ENCODE data around the gene DPF3. TPM values are rescaled to one million over a fixed set of nuclear protein-coding genes. Genes with fewer than 3 reads are reported as not detected.

DPF3 gene
- total RNA-seq, 3 donors from 2014 or later, result 0.32 to 2.8 (median 1.3) TPM

DNA sequence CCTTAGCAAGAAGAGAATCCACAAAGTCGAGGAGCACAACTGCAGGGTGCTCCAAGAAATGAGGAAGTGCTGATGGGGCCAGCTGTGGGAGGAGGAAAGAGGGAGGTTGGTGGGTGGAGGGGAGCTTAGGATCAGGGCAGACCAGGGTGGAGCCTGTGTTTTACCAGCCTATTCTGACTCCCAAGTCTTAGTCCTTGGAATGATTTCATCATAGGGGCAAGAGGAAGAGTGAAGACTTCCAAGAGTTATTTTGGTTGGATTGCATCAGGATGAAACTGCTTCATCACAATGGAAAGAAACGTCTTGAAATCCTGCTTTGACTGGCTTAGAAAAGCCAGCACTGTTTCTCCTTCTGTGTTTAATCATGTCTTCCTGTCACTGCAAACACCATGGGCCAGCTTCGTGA lies 194.0 kb downstream of the DPF3 start:
- no peak overlapping the region for H3K27ac ChIP-seq
- no peak overlapping the region for H3K4me3 ChIP-seq
- H3K4me1 ChIP-seq, result no peaks in the 10 kb centered on the region
- no peaks in the 10 kb centered on the region for H3K36me3 ChIP-seq
- no peaks in the 10 kb centered on the region for H3K9me3 ChIP-seq
- TF ChIP-seq, protein P1, sequence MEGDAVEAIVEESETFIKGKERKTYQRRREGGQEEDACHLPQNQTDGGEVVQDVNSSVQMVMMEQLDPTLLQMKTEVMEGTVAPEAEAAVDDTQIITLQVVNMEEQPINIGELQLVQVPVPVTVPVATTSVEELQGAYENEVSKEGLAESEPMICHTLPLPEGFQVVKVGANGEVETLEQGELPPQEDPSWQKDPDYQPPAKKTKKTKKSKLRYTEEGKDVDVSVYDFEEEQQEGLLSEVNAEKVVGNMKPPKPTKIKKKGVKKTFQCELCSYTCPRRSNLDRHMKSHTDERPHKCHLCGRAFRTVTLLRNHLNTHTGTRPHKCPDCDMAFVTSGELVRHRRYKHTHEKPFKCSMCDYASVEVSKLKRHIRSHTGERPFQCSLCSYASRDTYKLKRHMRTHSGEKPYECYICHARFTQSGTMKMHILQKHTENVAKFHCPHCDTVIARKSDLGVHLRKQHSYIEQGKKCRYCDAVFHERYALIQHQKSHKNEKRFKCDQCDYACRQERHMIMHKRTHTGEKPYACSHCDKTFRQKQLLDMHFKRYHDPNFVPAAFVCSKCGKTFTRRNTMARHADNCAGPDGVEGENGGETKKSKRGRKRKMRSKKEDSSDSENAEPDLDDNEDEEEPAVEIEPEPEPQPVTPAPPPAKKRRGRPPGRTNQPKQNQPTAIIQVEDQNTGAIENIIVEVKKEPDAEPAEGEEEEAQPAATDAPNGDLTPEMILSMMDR (IDR thresholded peaks at IDR 0.05), result no peak
- TF ChIP-seq POLR2AphosphoS5 (IDR thresholded peaks at IDR 0.05) (no peak), POLR2A (IDR thresholded peaks at IDR 0.05) (no peak)
- no peaks in the 10 kb centered on the region for H3K27me3 ChIP-seq
- intact Hi-C loops (cut with DNase I; ENCODE audit: low total_unique reads), result no loop called here
- no peak for DNase-seq (ENCODE audit: low spot score in 2 of 2)

DNA sequence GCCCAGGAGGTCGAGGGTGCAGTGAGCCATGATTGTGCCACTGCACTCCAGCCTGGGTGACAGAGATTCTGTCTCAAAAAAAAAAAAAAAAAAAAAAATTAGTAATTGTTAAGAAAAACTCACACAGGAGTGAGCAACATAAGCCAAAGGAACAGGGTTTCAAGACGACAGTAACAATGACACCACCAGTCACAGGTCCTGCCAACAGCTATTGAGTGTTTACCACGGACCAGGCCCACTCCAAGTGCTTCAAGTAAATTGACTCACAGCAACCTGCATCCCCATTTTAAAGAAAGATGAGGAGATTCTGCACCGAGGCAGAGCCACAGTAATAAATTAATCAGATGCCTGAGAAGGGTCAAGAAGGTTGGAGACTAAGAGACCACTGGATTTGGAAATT lies 194.5 kb downstream of the DPF3 start:
- Histone ChIP-seq H3K27me3 (no peaks in the 10 kb centered on the region), H3K4me3 (no peak overlapping the region), H3K36me3 (no peaks in the 10 kb centered on the region), H3K4me1 (no peaks in the 10 kb centered on the region), H3K9me3 (no peaks in the 10 kb centered on the region), H3K27ac (no peak overlapping the region)
- intact Hi-C loops (cut with DNase I; ENCODE audit: low total_unique reads), result no loop called here
- TF ChIP-seq POLR2A (IDR thresholded peaks at IDR 0.05) (no peak), POLR2AphosphoS5 (IDR thresholded peaks at IDR 0.05) (no peak)
- TF ChIP-seq, protein P1 (IDR thresholded peaks at IDR 0.05), result no peak
- DNase-seq (ENCODE audit: low spot score in 2 of 2), result no peak

DNA sequence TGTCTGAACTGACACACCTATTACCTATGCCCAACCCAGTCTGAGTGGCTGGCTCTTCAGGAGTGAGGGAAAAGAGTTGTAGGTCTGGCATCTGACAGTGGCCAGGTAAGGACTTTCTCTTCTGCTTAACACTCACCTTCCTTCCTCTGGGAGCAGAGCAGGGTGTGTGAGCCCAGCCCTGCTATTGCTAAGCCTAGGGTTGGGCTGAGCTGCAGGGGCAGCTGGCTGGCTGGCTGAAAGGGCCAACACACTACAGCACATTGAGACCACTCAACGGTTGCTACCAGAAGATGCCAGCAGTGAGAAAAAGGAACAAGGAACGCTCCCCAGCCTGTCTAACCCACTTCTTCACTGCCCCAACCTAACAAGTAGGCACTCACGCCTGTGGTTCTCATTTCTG lies 201.2 kb downstream of the DPF3 start:
- intact Hi-C loops (cut with DNase I; ENCODE audit: low total_unique reads), result no loop called here
- DNase-seq (ENCODE audit: low spot score in 2 of 2), result no peak
- Histone ChIP-seq H3K9me3 (no peaks in the 10 kb centered on the region), H3K4me1 (no peaks in the 10 kb centered on the region), H3K36me3 (no peaks in the 10 kb centered on the region), H3K4me3 (no peak overlapping the region), H3K27ac (no peak overlapping the region), H3K27me3 (no peaks in the 10 kb centered on the region)
- TF ChIP-seq POLR2AphosphoS5 (IDR thresholded peaks at IDR 0.05), result no peak
- TF ChIP-seq, protein P1 (IDR thresholded peaks at IDR 0.05), result no peak
- no peak for TF ChIP-seq POLR2A (IDR thresholded peaks at IDR 0.05)

DNA sequence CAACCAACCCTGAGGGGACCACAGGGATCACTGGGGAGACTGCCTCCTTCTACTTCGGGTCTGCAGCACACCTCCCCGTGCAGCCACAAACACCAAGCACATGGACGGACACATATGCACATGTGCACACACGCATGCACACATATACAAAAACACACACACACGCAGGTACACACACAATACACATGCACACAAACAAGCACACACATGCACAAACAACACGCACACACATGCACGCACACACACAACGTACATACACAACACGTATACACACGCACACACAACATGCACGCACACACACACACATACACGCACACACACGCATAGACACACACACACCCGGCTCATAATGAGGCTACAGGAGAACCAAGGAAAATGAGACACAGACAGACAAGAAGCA lies 203.6 kb downstream of the DPF3 start:
- H3K9me3 ChIP-seq, result no peaks in the 10 kb centered on the region
- intact Hi-C loops (cut with DNase I; ENCODE audit: low total_unique reads), result no loop called here
- DNase-seq (ENCODE audit: low spot score in 2 of 2), result no peak
- no peaks in the 10 kb centered on the region for H3K36me3 ChIP-seq
- no peaks in the 10 kb centered on the region for H3K4me1 ChIP-seq
- no peak overlapping the region for H3K27ac ChIP-seq
- H3K4me3 ChIP-seq, result no peak overlapping the region
- TF ChIP-seq, protein P1 (IDR thresholded peaks at IDR 0.05), result no peak
- TF ChIP-seq POLR2AphosphoS5 (IDR thresholded peaks at IDR 0.05), result no peak
- no peak for TF ChIP-seq POLR2A (IDR thresholded peaks at IDR 0.05)
- no peaks in the 10 kb centered on the region for H3K27me3 ChIP-seq

DNA sequence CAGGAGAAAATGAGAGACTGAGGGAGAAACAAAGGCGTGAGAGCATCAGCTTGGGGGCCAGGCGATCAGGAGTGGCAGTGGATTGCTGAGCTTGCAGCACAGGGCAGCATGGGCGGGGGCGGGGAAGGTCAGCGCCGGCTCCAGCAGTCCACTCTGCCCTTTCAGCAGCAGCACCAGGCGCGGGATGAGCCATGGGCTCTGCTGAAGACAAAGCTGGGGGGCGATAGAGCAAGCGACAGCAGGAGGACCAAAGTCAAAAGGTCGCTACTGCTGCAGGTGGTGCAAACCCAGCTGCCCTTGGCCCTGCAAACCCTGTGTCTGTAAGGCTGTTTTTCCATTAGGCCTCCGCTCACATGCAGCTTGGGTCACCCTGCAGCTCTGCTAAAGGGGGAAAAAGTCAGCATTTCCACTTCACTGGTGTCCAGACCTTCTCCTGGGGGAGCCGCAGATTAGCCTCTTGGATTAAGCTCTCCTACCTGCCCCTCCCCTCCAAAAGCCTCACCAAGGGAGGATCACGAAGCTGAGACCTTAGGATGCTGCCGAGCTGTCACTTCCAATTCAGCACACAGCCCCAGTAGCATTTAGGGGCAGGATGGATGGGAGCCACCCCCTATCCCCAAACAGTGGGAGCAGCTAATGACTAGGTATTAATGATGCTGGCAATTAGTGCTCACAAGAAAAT lies 204.8 kb downstream of the DPF3 start:
- Histone ChIP-seq H3K9me3 (no peaks in the 10 kb centered on the region), H3K27ac (no peak overlapping the region), H3K4me1 (no peaks in the 10 kb centered on the region), H3K36me3 (no peaks in the 10 kb centered on the region), H3K4me3 (no peak overlapping the region), H3K27me3 (no peaks in the 10 kb centered on the region)
- no peak for DNase-seq (ENCODE audit: low spot score in 2 of 2)
- intact Hi-C loops (cut with DNase I; ENCODE audit: low total_unique reads), result no loop called here
- no peak for TF ChIP-seq POLR2AphosphoS5 (IDR thresholded peaks at IDR 0.05)
- no peak for TF ChIP-seq POLR2A (IDR thresholded peaks at IDR 0.05)
